Measurements from ENCODE around the gene UMODL1.

- TF ChIP-seq YY1 (IDR thresholded peaks at IDR 0.05; ENCODE audit: low read depth), result no peak
- no peak for TF ChIP-seq TAF1 (IDR thresholded peaks at IDR 0.05; ENCODE audit: low read depth)
- TF ChIP-seq MAX (IDR thresholded peaks at IDR 0.05), result no peak
- TF ChIP-seq RAD21 (IDR thresholded peaks at IDR 0.05; ENCODE audit: low read depth), result no peak
- TF ChIP-seq EGR1 (IDR thresholded peaks at IDR 0.05), result no peak
- no peak for TF ChIP-seq CREB1 (IDR thresholded peaks at IDR 0.05; ENCODE audit: low read depth)
- TF ChIP-seq FOXM1 (IDR thresholded peaks at IDR 0.05; ENCODE audit: borderline replicate concordance, low read depth), result no peak
- TF ChIP-seq CEBPB (IDR thresholded peaks at IDR 0.05), result 0 out of 2 replicates have a peak, but pooled peaks have one; percentile 10
- no peak for TF ChIP-seq TCF12 (IDR thresholded peaks at IDR 0.05; ENCODE audit: low read depth)
- no peak for TF ChIP-seq EP300 (IDR thresholded peaks at IDR 0.05; ENCODE audit: borderline replicate concordance)
- TF ChIP-seq REST (IDR thresholded peaks at IDR 0.05; ENCODE audit: low read depth), result no peak
- no peak for TF ChIP-seq NFIC (IDR thresholded peaks at IDR 0.05)
- TF ChIP-seq USF1 (IDR thresholded peaks at IDR 0.05), result no peak
- no peak for TF ChIP-seq TEAD4 (IDR thresholded peaks at IDR 0.05)
These were observed 42.9 kb downstream of the UMODL1 start for GRCh38 chr21:42113926-42114409.
